ACC112 (cell line): ENCODE results near the gene SMAD3.

Experiments
- H2AFZ ChIP-seq: fragments of 200-600 bp; sonication (generic); one replicate; pipeline ENCODE4 v1.6.0; 2017; ENCODE audit warnings: antibody characterized with exemption, low read length; ENCODE audit not compliant: unreplicated experiment
- H3K27ac ChIP-seq: fragments of 200-600 bp; sonication (generic); 2 replicates; pipeline ENCODE4 v1.5.1; 2014; ENCODE audit warnings: low read depth, mild to moderate bottlenecking, antibody characterized with exemption, low read length, moderate library complexity
- H3K27me3 ChIP-seq: fragments of 200-600 bp; sonication (generic); 2 replicates; pipeline ENCODE4 v1.6.1; 2014; ENCODE audit warnings: mild to moderate bottlenecking, antibody characterized with exemption, low read length, moderate library complexity, mixed read lengths; ENCODE audit not compliant: insufficient read depth
- H3K36me3 ChIP-seq: fragments of 200-600 bp; sonication (generic); 2 replicates; pipeline ENCODE4 v1.6.1; 2016; ENCODE audit warnings: mild to moderate bottlenecking, antibody characterized with exemption, low read length, moderate library complexity, mixed read lengths; ENCODE audit not compliant: insufficient read depth
- H3K4me1 ChIP-seq: fragments of 200-600 bp; sonication (generic); one replicate; pipeline ENCODE4 v1.6.1; 2016; ENCODE audit warnings: low read length, mixed read lengths; ENCODE audit not compliant: insufficient read depth, unreplicated experiment, control insufficient read depth
- H3K4me3 ChIP-seq: fragments of 200-600 bp; sonication (generic); 2 replicates; pipeline ENCODE4 v1.5.1; 2014; ENCODE audit warnings: mild to moderate bottlenecking, low read depth, low read length
- H3K79me2 ChIP-seq: fragments of 200-600 bp; sonication (generic); one replicate; pipeline ENCODE4 v1.6.0; 2016; ENCODE audit warnings: low read length; ENCODE audit not compliant: control insufficient read depth, unreplicated experiment, insufficient read depth

SMAD3 gene

DNA sequence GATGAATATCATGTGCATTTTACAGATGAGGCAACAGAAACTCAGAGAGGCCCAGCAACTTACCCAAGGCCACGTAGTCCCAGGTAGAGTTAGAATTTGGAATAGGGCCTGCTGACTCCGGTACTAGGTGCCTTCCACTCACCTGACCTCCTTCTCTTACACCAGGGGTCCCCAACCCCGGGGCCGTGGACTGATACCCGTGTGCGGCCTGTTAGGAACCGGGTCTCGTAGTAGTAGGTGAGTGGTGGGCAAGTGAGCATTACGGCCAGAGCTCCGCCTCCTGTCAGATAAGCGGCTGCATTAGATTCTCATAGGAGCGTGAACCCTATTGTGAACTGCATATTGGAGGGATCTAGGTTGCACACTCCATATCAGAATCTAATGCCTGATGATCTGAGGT is 64.8 kb downstream of the SMAD3 start:
- Histone ChIP-seq H3K79me2 (peaks cover 89% of the 10 kb centered on the region), H2AFZ (no peak overlapping the region), H3K27me3 (no peaks in the 10 kb centered on the region), H3K36me3 (peaks cover 8% of the 10 kb centered on the region), H3K4me1 (peaks cover 93% of the 10 kb centered on the region), H3K4me3 (no peak overlapping the region), H3K27ac (peak overlapping the region; percentile 100)

DNA sequence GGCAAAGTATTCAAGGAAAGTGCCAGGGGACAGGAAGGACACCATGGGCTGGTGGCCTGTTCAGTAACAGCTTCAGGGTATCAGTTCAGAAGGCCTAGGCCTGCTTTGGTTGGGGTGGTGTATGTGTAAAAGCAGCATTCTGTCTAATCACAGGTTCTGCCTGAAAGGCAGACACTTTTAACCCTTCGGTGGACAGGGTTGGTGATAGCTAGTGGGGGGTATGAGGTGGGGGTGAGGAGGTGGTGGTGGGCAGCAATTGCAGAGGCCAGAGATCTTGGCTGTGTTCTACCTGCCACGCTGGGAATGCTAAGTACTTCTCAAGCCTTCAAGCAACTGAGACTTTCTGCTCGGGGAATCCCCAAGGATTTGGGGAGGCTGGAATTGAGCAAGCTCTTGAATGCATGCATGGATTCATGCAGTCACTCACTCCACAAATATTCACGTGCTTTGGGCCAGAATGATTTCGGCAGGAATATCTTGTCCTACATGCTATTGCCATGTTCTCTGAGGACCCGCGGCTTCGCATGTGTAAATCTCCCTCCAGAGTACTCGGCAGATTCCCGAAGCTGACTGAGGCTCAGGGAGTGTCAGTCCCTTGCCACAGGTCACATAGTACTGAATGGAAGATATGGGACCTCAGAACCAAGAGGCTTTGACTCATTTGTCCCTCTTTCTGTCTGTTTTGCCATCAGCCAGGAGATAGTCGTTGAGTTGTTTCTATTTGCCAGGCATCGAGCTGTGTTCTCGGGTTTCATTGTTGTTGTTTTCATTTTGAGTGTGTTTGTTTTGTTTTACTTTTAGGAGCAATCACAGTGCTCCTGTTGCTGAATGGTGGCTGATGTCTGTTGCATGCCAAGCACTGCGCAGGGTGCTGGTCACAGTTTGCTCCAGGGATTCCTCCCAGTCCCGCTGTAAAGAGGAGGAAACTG is 65.5 kb downstream of the SMAD3 start:
- Histone ChIP-seq H3K27me3 (no peaks in the 10 kb centered on the region), H3K79me2 (peaks cover 94% of the 10 kb centered on the region), H3K4me3 (peak overlapping the region; percentile 35; the same call in 1 of the 2 replicates), H3K27ac (peak overlapping the region; percentile 100), H3K36me3 (peaks cover 8% of the 10 kb centered on the region), H3K4me1 (peaks cover 94% of the 10 kb centered on the region), H2AFZ (no peak overlapping the region)

DNA sequence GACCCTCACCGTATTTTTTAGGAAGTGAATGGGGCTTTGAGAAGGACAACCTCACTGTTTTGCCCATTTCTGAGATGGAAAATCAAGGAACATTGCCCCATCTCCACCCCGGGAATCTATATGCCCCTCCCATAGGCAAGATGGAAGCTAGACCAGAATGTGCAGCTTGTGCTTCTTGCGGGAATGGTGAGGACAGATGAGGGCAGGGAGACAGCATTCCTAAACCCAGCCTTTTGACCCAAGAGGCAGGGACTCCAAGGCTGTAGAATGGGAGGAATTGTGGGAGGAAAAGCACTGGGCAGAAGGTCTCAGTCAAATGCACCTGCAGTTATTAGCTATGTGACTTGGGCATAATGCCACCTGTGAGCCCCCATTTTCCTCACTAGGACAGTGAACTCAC is 66.9 kb downstream of the SMAD3 start:
- H2AFZ ChIP-seq: no peak overlapping the region
- H3K4me3 ChIP-seq: no peak overlapping the region
- H3K4me1 ChIP-seq: peaks cover 94% of the 10 kb centered on the region
- peaks cover 8% of the 10 kb centered on the region for H3K36me3 ChIP-seq
- peak overlapping the region; percentile 100 for H3K27ac ChIP-seq
- H3K79me2 ChIP-seq: peaks cover 94% of the 10 kb centered on the region
- H3K27me3 ChIP-seq: no peaks in the 10 kb centered on the region

DNA sequence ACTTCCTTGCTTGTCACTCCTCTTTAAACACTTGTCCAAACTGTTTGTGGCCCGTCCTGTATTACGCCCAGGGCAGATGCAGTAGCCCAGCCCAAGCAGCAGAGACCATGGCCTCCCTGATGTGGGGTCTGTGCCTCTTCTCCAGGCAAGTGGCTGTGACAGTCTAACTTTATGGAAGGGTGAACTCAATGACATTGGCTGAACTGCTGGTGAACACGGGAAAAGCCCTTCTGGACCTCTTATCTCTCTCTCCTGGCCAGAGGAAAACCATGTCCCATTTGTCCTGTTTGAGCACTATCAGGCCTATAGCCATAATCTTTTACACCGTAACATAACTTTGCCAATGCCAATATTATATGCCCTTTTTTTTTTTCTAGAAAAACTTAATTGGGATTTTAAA is 67.6 kb downstream of the SMAD3 start:
- H3K27ac ChIP-seq: peak overlapping the region; percentile 100
- peaks cover 8% of the 10 kb centered on the region for H3K36me3 ChIP-seq
- peaks cover 96% of the 10 kb centered on the region for H3K4me1 ChIP-seq
- peaks cover 97% of the 10 kb centered on the region for H3K79me2 ChIP-seq
- no peak overlapping the region for H2AFZ ChIP-seq
- no peaks in the 10 kb centered on the region for H3K27me3 ChIP-seq
- H3K4me3 ChIP-seq: no peak overlapping the region

DNA sequence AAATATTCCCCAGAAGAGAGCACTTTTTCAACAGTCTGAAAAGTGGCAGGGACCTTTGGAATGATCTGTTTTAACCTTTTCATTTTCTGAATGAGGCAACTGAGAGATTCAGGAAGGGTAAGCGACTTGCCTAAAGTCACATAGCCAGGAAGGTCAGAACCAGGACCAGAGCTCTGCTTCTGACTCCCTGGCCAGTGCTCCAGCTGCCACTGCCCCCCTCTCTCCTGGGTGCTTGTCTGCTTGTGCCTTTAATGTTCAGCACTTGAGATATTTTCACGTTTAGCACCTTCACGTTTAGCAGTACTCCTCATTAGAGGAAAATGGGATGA is 68.3 kb downstream of the SMAD3 start:
- peaks cover 96% of the 10 kb centered on the region for H3K4me1 ChIP-seq
- H3K4me3 ChIP-seq: no peak overlapping the region
- H3K36me3 ChIP-seq: peaks cover 8% of the 10 kb centered on the region
- peaks cover 98% of the 10 kb centered on the region for H3K79me2 ChIP-seq
- no peaks in the 10 kb centered on the region for H3K27me3 ChIP-seq
- no peak overlapping the region for H2AFZ ChIP-seq
- H3K27ac ChIP-seq: peak overlapping the region; percentile 100

DNA sequence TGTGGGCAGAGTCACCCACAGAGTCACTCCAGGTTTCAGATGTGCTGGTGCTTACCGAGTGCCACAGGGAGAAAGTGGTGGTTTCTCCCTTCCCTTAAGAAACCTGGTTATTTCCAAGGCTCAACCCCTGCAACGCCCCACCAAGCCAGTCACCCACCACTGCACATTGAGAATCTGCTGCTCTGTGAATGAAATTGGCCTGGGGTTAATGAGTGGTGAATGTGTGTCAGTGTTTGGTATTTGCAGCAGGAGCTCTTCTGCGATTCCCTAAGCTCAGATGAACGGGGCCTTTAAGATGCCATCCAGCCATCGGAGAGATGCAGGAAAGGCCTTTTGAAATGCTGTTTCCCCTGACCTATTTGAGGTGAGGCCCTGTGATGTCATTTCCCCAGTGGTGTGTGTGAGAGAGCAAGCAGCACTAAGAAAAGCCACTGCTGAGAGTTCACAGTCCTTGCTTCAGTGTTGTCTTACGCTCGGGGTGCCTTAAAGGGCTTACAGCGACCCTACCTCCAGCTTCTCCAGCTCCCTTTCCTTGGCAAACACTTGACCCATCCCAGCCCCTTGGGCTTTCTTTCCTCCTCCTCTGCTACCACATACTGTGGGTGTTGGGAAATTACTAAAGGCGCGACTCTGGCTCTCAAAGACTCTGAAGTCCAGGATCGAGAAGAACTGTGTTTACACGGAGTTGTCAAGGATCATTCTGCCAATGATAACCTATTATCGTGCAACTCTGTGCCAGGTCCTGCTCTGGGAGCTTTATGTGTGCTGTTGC is 68.9 kb downstream of the SMAD3 start:
- Histone ChIP-seq H2AFZ (no peak overlapping the region), H3K4me1 (peaks cover 97% of the 10 kb centered on the region), H3K4me3 (no peak overlapping the region), H3K79me2 (peaks cover 98% of the 10 kb centered on the region), H3K36me3 (peaks cover 8% of the 10 kb centered on the region), H3K27ac (peak overlapping the region; percentile 100), H3K27me3 (no peaks in the 10 kb centered on the region)

DNA sequence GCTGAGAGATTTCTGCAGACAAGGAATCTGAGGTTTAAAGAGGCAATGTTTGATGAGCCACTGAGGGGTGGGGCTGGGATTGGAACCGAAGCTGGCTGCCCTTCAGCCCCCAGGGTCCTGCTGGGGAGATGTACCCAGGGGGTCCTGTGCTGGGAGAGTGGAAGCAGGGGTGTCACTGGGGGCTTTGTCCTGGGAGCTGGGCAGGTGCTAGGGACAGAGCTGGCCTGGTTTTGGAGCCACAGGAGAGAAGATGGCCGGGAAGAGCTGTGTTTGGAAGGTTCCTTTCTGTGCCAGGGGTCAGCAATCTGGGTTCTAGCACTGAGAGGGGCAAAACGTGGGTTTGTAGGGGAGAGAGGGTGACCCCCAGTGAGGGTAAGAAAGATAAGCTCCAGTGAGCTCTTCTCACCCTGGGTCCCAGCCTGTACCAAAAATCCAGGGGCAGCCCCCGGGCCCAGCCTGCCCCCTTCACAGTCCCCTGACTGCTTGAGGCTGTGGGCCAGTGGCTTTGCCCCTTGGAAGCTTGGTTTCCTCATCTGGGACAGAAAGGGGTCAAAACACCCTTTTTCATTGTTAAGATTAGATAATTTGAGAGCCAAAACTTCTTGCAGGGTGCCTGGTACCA is 69.6 kb downstream of the SMAD3 start:
- H3K27ac ChIP-seq: peak overlapping the region; percentile 100
- no peak overlapping the region for H2AFZ ChIP-seq
- H3K27me3 ChIP-seq: no peaks in the 10 kb centered on the region
- no peak overlapping the region for H3K4me3 ChIP-seq
- H3K36me3 ChIP-seq: peaks cover 2% of the 10 kb centered on the region; the same call in 1 of the 2 replicates
- H3K79me2 ChIP-seq: peaks cover 98% of the 10 kb centered on the region
- H3K4me1 ChIP-seq: peaks cover 99% of the 10 kb centered on the region

DNA sequence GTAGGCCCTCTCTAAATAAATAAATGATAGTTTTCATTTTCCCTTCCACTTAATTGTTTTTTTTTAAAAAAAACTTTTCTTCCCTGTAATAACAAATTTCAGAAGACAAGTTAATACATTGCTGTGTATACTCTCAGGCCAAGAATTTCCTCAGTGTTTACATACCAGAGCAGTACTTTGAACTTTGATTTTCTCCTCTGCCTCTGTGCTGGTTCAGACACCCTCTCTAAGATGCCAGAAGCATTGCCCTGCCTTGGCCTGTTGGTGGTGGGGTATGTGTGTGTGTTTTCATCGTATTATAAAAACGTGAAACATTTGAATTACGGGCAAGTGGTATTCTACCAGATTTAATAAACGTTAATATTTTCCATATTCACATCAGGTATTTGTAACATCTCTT is 70.1 kb downstream of the SMAD3 start:
- peaks cover 99% of the 10 kb centered on the region for H3K4me1 ChIP-seq
- H3K27me3 ChIP-seq: no peaks in the 10 kb centered on the region
- peaks cover 98% of the 10 kb centered on the region for H3K79me2 ChIP-seq
- H3K36me3 ChIP-seq: no peaks in the 10 kb centered on the region; the same call in 1 of the 2 replicates
- H3K27ac ChIP-seq: peak overlapping the region; percentile 100
- no peak overlapping the region for H2AFZ ChIP-seq
- H3K4me3 ChIP-seq: no peak overlapping the region

DNA sequence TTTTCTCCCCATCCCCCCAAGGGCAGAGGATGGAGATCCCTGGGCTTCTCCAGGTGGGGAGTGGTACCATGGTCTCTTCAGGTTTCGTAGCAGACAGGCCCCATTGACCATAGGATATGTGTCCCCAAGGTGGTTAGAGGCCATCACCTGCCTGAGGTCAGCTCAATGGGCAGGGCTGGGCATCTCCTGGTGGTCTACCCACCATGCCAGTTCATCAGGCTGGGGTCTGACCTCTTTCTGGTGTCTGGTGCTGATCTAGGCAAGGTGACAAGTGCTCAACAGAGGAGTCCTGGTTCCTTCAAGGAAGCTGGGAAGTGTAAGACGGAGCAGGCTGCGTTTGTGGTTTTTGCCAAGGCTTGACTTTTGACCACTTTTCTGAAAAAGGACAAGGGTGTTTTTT is 71.4 kb downstream of the SMAD3 start:
- H2AFZ ChIP-seq: no peak overlapping the region
- peak overlapping the region; percentile 69; the same call in 1 of the 2 replicates for H3K4me3 ChIP-seq
- peak overlapping the region; percentile 100 for H3K27ac ChIP-seq
- no peaks in the 10 kb centered on the region for H3K27me3 ChIP-seq
- no peaks in the 10 kb centered on the region; the same call in 1 of the 2 replicates for H3K36me3 ChIP-seq
- H3K79me2 ChIP-seq: peaks cover 98% of the 10 kb centered on the region
- H3K4me1 ChIP-seq: peaks cover 99% of the 10 kb centered on the region

DNA sequence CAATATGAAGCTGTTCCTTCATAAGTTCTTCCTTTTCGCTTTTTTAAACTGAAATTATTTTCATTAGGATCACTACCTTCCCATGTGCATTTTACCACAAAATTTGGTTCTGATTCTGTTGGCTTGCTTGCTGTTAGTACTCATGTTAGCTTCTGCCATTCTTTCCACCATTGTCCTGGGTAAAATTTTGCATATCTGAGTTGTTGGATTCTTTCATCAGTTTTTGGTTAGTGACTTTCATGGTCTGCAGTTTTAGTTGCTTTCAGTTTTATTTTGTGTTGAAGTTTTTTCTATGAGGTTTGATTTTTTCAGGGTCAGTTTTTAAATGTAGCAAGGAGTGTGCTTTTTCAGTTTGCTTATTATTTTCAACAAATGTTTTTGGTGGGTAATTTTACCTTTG is 71.9 kb downstream of the SMAD3 start:
- Histone ChIP-seq H3K36me3 (no peaks in the 10 kb centered on the region; the same call in 1 of the 2 replicates), H2AFZ (no peak overlapping the region), H3K4me3 (peak overlapping the region; percentile 69), H3K4me1 (peaks cover 99% of the 10 kb centered on the region), H3K27me3 (no peaks in the 10 kb centered on the region), H3K27ac (peak overlapping the region; percentile 100), H3K79me2 (peaks cover 98% of the 10 kb centered on the region)
